ENCODE measurements around the gene GNLY. TPM values are rescaled to one million over a fixed set of nuclear protein-coding genes. Genes with fewer than 3 reads are reported as not detected.

GNLY gene
- total and polyA plus RNA-seq, 2 donors (not counting 3 experiments of a cell fraction or from before 2014, with no cell fraction given), result not detected

GRCh38 chr2:85719609-85720240 is 25.6 kb downstream of the GNLY start:
- POLR2A ChIA-PET, result interaction anchor here (0.5 kb wide), 1 partner anchor 41 kb away, joined by 3 read pairs; no protein-coding TSS in a partner anchor
- no peak overlapping the region for H2AFZ ChIP-seq (ENCODE audit: low read depth, low read length)

More at GRCh38 chr2:85719609-85720240, 25.6 kb downstream of the GNLY start:
- H3K36me3 ChIP-seq (ENCODE audit: control insufficient read depth in 2 of 2, extremely low read depth in 1 of 2, insufficient read depth in 2 of 2, low read length in 2 of 2), result no peaks in the 10 kb centered on the region
- TF ChIP-seq JUN (IDR thresholded peaks at IDR 0.05; ENCODE audit: borderline replicate concordance, insufficient read depth, insufficient read length, low read depth) (no peak), POLR2A (IDR thresholded peaks at IDR 0.05; ENCODE audit: low read depth, low read length) (no peak), MYC (IDR thresholded peaks at IDR 0.05; ENCODE audit: low read depth, low read length) (no peak), CTCF (IDR thresholded peaks at IDR 0.05; ENCODE audit: extremely low read depth in 1 of 2, insufficient read depth in 1 of 2, low read depth in 1 of 2, low read length in 2 of 2) (no peak), FOS (IDR thresholded peaks at IDR 0.05; ENCODE audit: borderline replicate concordance, insufficient read depth, low read length) (no peak), EZH2 (IDR thresholded peaks at IDR 0.05; ENCODE audit: borderline replicate concordance, low read depth, low read length, severe bottlenecking) (no peak), GATA2 (IDR thresholded peaks at IDR 0.05; ENCODE audit: insufficient read depth, insufficient read length, low read depth, low read length) (no peak), MAX (IDR thresholded peaks at IDR 0.05; ENCODE audit: insufficient read depth, insufficient read length) (no peak), POLR2AphosphoS5 (IDR thresholded peaks at IDR 0.05; ENCODE audit: insufficient read depth, low read depth, low read length) (no peak)
- H3K4me3 ChIP-seq (replicated peaks in 1 of 3; ENCODE audit: insufficient read depth in 1 of 3, low read depth in 1 of 3, low read length in 3 of 3), result no peak overlapping the region
- DNase-seq (ENCODE audit: low read depth, low spot score), result no peak
- intact Hi-C loops (cut with micrococcal nuclease) (no loop called here), dilution Hi-C loops (cut with MboI; ENCODE audit: extremely low pct_ligation_motif_present, low sequenced_read_pairs) (loop anchor here (25.0 kb wide), 1 partner anchor 93 kb away; no protein-coding TSS in a partner anchor)
- no peak overlapping the region for H3K9ac ChIP-seq (replicated peaks; ENCODE audit: extremely low read depth, insufficient read depth, low read length)
- no peaks in the 10 kb centered on the region for H3K9me1 ChIP-seq (replicated peaks; ENCODE audit: control insufficient read depth, extremely low read depth, insufficient read depth, low read length)
- CTCF ChIA-PET, result interaction anchor here (0.6 to 4.0 kb wide), 11 partner anchors 9 to 108 kb away, joined by 3 to 27 read pairs (median 7); no protein-coding TSS in a partner anchor
- no peaks in the 10 kb centered on the region for H3K4me1 ChIP-seq (ENCODE audit: control insufficient read depth, extremely low read depth, insufficient read depth, low read length)
- FAIRE-seq, result no peak
- H3K4me2 ChIP-seq (ENCODE audit: insufficient read depth, low read length), result no peak overlapping the region
- H3K27me3 ChIP-seq (ENCODE audit: control insufficient read depth in 2 of 2, insufficient read depth in 2 of 2, low read length in 2 of 2), result peaks cover 2 to 8% of the 10 kb centered on the region in 2 experiments
- H3K79me2 ChIP-seq (ENCODE audit: control insufficient read depth, insufficient read depth, low read length), result no peaks in the 10 kb centered on the region
- BruUV-seq (replicated peaks), result no TSS peak
- H4K20me1 ChIP-seq (replicated peaks; ENCODE audit: control insufficient read depth, extremely low read depth, insufficient read depth, low read length), result no peaks in the 10 kb centered on the region
- H3K9me3 ChIP-seq (replicated peaks; ENCODE audit: control insufficient read depth, insufficient read depth, low read length), result no peaks in the 10 kb centered on the region
- no peak overlapping the region for H3K27ac ChIP-seq (ENCODE audit: insufficient read depth, low read depth, low read length)

Data from endothelial cell of umbilical vein (primary cell).